ENCODE measurements around the gene ALDH1L1. TPM values are rescaled to one million over a fixed set of nuclear protein-coding genes. Genes with fewer than 3 reads are reported as not detected.

The ALDH1L1 gene
- total and polyA plus RNA-seq, 9 of the 15 experiments (the other 6 are each of a cell fraction or from before 2014, with no cell fraction given), result 0.06 to 1.9 (median 0.57) TPM; not detected in 1

- no peak for TF ChIP-seq ESRRA (IDR thresholded peaks at IDR 0.05; ENCODE audit: borderline replicate concordance, low read depth)
- TF ChIP-seq CREM (IDR thresholded peaks at IDR 0.05; ENCODE audit: low read depth), result no peak
Observed at GRCh38 chr3:126153695-126154360, 26.6 kb downstream of the ALDH1L1 start (continued).

- H3K27me3 ChIP-seq (ENCODE audit: control insufficient read depth in 2 of 2, insufficient read depth in 2 of 2, low read length in 2 of 2), result peaks cover 0 to 3% of the 10 kb centered on the region in 2 experiments; a peak in 2 of 5 replicates
- H3K9me1 ChIP-seq (ENCODE audit: control insufficient read depth, insufficient read depth, low read length), result no peaks in the 10 kb centered on the region
- H3K4me3 ChIP-seq, result no peak overlapping the region
- no peak for TF ChIP-seq NR2C1 (IDR thresholded peaks at IDR 0.05)
- no peak for TF ChIP-seq NR2C1 (tag; IDR thresholded peaks at IDR 0.05)
- TF ChIP-seq ATF7 (IDR thresholded peaks at IDR 0.05), result no peak
- TF ChIP-seq ZNF143 (CRISPR knock-in tag; IDR thresholded peaks at IDR 0.05), result no peak
- no peak for TF ChIP-seq NCOA6 (IDR thresholded peaks at IDR 0.05)
- TF ChIP-seq NFYB (IDR thresholded peaks at IDR 0.05; ENCODE audit: extremely low read depth, insufficient read length), result no peak
- TF ChIP-seq PRPF4 (IDR thresholded peaks at IDR 0.05; ENCODE audit: insufficient read depth, low read depth, low read length, poor library complexity, severe bottlenecking), result no peak
- no peak for TF ChIP-seq PURB (CRISPR knock-in tag; IDR thresholded peaks at IDR 0.05; ENCODE audit: low read depth)
- no peak for TF ChIP-seq NONO (IDR thresholded peaks at IDR 0.05; ENCODE audit: low read depth in 2 of 2, low read length in 1 of 2)
- no peak for TF ChIP-seq L3MBTL2 (IDR thresholded peaks at IDR 0.05)
- TF ChIP-seq CAMTA2 (CRISPR knock-in tag; conservative IDR thresholded peaks at IDR 0.05), result no peak
- TF ChIP-seq SAFB2 (IDR thresholded peaks at IDR 0.05; ENCODE audit: borderline replicate concordance, low read depth, low read length, severe bottlenecking), result no peak
- TF ChIP-seq, protein P1, sequence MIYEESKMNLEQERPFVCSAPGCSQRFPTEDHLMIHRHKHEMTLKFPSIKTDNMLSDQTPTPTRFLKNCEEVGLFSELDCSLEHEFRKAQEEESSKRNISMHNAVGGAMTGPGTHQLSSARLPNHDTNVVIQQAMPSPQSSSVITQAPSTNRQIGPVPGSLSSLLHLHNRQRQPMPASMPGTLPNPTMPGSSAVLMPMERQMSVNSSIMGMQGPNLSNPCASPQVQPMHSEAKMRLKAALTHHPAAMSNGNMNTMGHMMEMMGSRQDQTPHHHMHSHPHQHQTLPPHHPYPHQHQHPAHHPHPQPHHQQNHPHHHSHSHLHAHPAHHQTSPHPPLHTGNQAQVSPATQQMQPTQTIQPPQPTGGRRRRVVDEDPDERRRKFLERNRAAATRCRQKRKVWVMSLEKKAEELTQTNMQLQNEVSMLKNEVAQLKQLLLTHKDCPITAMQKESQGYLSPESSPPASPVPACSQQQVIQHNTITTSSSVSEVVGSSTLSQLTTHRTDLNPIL (CRISPR knock-in tag; IDR thresholded peaks at IDR 0.05), result no peak
- TF ChIP-seq PTRF (tag; IDR thresholded peaks at IDR 0.05), result no peak
- FAIRE-seq, result no peak
- POLR2A ChIA-PET, result no interaction called here
- no peak overlapping the region for H2AFZ ChIP-seq (ENCODE audit: low read depth, low read length)
- no peaks in the 10 kb centered on the region for H3K36me3 ChIP-seq (ENCODE audit: control insufficient read depth, insufficient read depth, low read length)
- H3K27ac ChIP-seq (ENCODE audit: extremely low read depth, low read depth, low read length), result no peak overlapping the region
- H3K9ac ChIP-seq (ENCODE audit: insufficient read depth in 1 of 2, low read depth in 2 of 2, low read length in 2 of 2), result no peak overlapping the region
- H3K4me1 ChIP-seq (replicated peaks in 1 of 2; ENCODE audit: control insufficient read depth in 2 of 2, insufficient read depth in 2 of 2, low read length in 2 of 2), result peaks cover 0 to 5% of the 10 kb centered on the region in 2 experiments; a peak in 2 of 5 replicates
- H4K20me1 ChIP-seq (replicated peaks; ENCODE audit: control insufficient read depth, insufficient read depth, low read length), result no peaks in the 10 kb centered on the region
- in situ Hi-C loops (cut with MboI), result loop anchor here (10.0 kb wide), 1 partner anchor 1018 kb away; no protein-coding TSS in a partner anchor
- DNase-seq (ENCODE audit: extremely low read depth in 1 of 4, low spot score in 3 of 4), result no peak
- CTCF ChIA-PET (ENCODE audit: low intra/inter-chr PET ratio), result no interaction called here
- WGBS (ENCODE audit: insufficient coverage, low coverage, missing lambda C conversion rate), result 2% methylated on average over 11 of the region's 13 CpGs
- no TSS peak for BruUV-seq (replicated peaks)
- H3K9me3 ChIP-seq (replicated peaks; ENCODE audit: control insufficient read depth, insufficient read depth, low read depth, low read length), result no peaks in the 10 kb centered on the region
- no peak overlapping the region for H3K4me2 ChIP-seq (ENCODE audit: insufficient read depth, low read length)
- no peak for ATAC-seq
- H3K79me2 ChIP-seq (ENCODE audit: control insufficient read depth, insufficient read depth, low read length), result no peaks in the 10 kb centered on the region
- intact Hi-C loops (cut with micrococcal nuclease), result no loop called here
Observed at GRCh38 chr3:126152901-126153694, 27.3 kb downstream of the ALDH1L1 start.
